Effector memory CD8-positive, alpha-beta T cell (primary cell): ENCODE data around the gene GAD2.

ENCODE experiments used
- ATAC-seq: fragments of 150-1000 bp; cut with Tn5 transposase; replicated peaks from 2 replicates; pipeline ENCODE4 v1.10.0; 2021; ENCODE audit warnings: mild to moderate bottlenecking, moderate library complexity
- DNase-seq, 3 experiments: peaks; one replicate each; pipeline ENCODE4 v3.0.0; 2021
- H3K27ac Mint-ChIP-seq, 2 donors: one replicate each; pipeline ENCODE4 v1.8.0; 2022; ENCODE audit warnings: mild to moderate bottlenecking in 2 of 2, mixed read lengths in 2 of 2, moderate library complexity in 2 of 2
- H3K27me3 Mint-ChIP-seq, 2 donors: one replicate each; pipeline ENCODE4 v1.8.0; 2022; ENCODE audit warnings: mixed read lengths in 2 of 2
- H3K36me3 Mint-ChIP-seq: one replicate; pipeline ENCODE4 v1.8.0; 2022; ENCODE audit warnings: mild to moderate bottlenecking, moderate library complexity, mixed read lengths; ENCODE audit not compliant: insufficient read depth
- H3K4me1 Mint-ChIP-seq, 2 donors: one replicate each; pipeline ENCODE4 v1.8.0; 2022; ENCODE audit warnings: low read depth in 2 of 2, mixed read lengths in 2 of 2
- H3K4me3 Mint-ChIP-seq, 2 donors: one replicate each; pipeline ENCODE4 v1.8.0; 2022; ENCODE audit warnings: mild to moderate bottlenecking in 2 of 2, mixed read lengths in 2 of 2, moderate library complexity in 2 of 2
- H3K9me3 Mint-ChIP-seq, 2 donors: one replicate each; pipeline ENCODE4 v1.8.0; 2022; ENCODE audit warnings: mixed read lengths in 2 of 2

The GAD2 gene

DNA sequence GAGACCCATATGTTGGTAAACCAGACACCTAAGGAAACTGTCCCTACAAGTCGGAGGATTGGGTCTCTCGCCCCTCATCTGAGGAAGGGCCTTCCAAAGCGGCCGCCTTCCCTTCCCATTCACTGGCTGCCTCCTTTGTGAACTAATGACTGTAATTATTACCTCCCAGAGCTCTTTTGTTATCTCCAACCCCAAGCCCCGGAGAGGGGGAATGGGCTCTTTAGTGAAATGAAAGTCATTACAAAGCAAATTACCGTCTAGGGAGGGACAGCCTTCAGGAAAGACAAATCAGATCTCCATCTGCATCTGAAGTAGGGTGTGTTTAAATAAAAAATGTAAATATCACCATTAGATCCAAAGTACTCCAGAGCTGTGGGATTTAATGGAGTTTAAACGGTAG is 2.6 kb upstream of the GAD2 start:
- Mint-ChIP-seq H3K27ac (no peak overlapping the region), H3K9me3 (no peaks in the 10 kb centered on the region), H3K36me3 (no peaks in the 10 kb centered on the region), H3K27me3 (peaks cover 70 to 76% of the 10 kb centered on the region in 2 donors), H3K4me3 (no peak overlapping the region), H3K4me1 (peaks cover 15 to 16% of the 10 kb centered on the region in 2 donors)
- DNase-seq, result no peak
- no peak for ATAC-seq

DNA sequence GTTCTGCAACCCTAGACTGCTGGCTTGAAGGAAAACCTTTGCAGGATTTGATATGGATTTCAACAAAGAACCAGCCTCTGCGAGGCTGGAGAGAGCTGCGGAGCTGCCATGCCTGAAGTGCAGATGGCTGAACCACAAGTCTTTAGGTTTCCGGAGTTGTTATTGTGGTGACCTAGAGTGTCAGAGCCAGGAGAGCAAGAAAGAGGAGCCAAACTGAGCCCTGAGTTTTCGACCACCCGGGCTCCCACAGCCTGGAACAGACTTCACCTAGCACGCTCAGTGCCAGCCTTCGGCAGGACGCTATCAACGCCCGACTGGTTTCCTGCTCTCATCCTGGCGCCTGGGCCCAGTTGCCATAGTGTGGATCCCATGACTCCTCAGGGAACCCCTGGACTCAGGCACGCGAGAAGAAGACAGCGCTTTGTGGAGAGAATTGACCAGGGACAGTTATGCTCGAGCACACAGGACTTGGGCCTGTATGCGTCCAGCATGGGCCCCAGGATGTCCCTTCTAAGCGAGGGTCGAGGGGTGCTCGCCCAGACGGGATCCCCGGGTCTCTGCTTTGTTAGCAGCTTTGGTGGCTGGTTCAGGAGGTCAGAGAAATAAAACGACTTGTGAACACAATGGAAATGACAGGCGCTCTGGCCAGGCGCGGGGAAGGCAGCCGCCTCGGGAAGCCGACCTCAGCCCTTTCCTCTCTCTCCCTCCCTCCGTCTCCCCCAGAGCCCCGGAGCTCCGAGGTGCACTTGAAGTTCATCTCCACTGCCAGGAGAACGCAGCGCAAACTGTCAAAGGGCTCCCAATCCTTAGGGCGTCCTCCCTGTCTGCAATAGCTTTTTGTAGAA is 1.8 kb upstream of the GAD2 start:
- Mint-ChIP-seq H3K36me3 (no peaks in the 10 kb centered on the region), H3K27ac (no peak overlapping the region), H3K9me3 (no peaks in the 10 kb centered on the region), H3K27me3 (peaks cover 77 to 83% of the 10 kb centered on the region in 2 donors), H3K4me1 (peaks cover 15 to 16% of the 10 kb centered on the region in 2 donors), H3K4me3 (peak overlapping the region; percentile 59)
- no peak for DNase-seq
- ATAC-seq, result no peak

DNA sequence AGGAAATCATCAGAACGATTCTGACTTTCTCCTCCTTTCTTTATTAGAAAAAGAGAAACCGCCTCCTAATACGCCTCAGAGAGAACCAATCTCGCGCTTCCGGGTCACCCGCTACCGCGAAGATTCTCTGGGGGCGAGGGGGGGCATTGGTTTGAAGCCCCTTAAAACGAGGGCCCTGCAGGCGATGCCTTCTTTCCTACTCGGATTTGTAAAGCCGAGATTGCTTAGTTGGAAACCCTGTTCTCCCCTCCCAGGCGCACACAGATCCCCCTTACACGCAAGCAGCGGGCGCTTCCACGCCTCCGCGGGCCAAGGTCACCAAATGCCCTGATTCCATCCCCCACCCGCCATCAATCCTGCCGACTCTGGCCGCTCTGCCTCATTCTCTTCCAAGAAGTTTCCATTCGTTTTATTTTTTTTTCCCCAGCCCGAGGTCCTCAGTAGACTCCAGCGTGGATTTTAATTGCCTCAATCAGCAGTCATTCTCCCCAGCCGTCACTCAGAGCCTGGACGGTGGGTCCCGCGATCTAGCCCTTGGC is 1.1 kb upstream of the GAD2 start:
- peaks cover 15 to 16% of the 10 kb centered on the region in 2 donors for H3K4me1 Mint-ChIP-seq
- H3K9me3 Mint-ChIP-seq, result no peaks in the 10 kb centered on the region
- H3K4me3 Mint-ChIP-seq, result peak overlapping the region; percentile 59
- peaks cover 84 to 90% of the 10 kb centered on the region in 2 donors for H3K27me3 Mint-ChIP-seq
- no peak overlapping the region for H3K27ac Mint-ChIP-seq
- DNase-seq (no peak), ATAC-seq (no peak)
- no peaks in the 10 kb centered on the region for H3K36me3 Mint-ChIP-seq

DNA sequence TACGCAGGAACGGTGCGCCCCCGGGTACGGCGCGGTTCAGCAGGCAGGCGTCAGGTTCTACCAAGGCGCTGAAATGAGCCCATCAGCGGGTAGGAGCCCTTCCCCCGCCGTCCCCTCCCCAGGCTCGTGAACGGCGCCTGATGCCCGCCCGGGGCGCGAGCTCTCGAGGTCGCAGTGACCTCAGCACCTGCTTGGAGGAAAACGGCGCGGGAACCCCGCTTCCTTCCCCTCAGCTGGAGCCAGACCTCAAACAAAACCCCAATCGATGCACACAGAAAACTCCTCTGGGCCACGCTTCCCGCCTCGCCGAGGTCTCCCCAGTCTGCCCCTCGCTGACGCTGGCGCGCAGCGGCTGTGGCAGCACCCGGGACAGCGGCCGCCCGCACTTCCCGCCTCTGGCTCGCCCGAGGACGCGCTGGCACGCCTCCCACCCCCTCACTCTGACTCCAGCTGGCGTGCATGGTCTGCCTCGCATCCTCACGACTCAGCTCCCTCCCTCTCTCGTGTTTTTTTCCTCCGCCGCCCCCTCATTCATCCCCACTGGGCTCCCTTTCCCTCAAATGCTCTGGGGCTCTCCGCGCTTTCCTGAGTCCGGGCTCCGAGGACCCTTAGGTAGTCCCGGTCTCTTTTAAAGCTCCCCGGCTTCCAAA is 514 bp upstream of the GAD2 start:
- ATAC-seq (no peak), DNase-seq (no peak)
- H3K4me3 Mint-ChIP-seq, result peak overlapping the region; percentile 59
- no peak overlapping the region for H3K27ac Mint-ChIP-seq
- peaks cover 15 to 16% of the 10 kb centered on the region in 2 donors for H3K4me1 Mint-ChIP-seq
- no peaks in the 10 kb centered on the region for H3K9me3 Mint-ChIP-seq
- no peaks in the 10 kb centered on the region for H3K36me3 Mint-ChIP-seq
- H3K27me3 Mint-ChIP-seq, result peaks cover 90 to 96% of the 10 kb centered on the region in 2 donors

DNA sequence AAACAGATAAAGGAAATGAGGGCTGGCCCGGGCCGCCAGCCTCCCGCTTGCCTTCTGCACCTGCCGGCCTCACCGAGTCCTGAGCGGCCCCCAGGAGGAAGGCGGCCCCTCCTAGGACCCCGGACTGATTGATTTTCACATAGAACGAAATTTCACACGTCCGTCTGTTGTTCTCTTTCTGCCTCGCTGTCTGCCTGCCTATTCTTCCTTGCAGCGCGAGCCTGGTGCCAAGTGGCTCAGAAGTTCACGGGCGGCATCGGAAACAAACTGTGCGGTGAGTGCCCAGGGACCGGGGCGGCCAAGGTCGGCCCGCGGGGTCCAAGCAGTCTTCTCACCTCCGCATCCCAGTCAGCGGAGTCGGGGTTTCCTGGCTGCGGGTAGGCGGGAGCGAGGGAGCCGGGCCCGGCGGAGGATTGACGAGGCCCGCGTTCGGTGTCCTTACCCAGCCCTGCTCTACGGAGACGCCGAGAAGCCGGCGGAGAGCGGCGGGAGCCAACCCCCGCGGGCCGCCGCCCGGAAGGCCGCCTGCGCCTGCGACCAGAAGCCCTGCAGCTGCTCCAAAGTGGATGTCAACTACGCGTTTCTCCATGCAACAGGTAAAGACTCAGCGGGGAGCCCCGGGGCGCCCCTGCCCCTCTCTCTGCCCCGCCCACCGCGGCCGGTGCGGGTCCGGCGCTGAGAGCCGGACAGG is 967 bp downstream of the GAD2 start:
- peak overlapping the region in 1 of 2 donors; percentile 33 for H3K4me3 Mint-ChIP-seq
- H3K27me3 Mint-ChIP-seq, result peaks cover 93 to 100% of the 10 kb centered on the region in 2 donors
- no peak overlapping the region for H3K27ac Mint-ChIP-seq
- H3K36me3 Mint-ChIP-seq, result no peaks in the 10 kb centered on the region
- H3K9me3 Mint-ChIP-seq, result no peaks in the 10 kb centered on the region
- ATAC-seq (no peak), DNase-seq (no peak)
- H3K4me1 Mint-ChIP-seq, result peaks cover 15 to 16% of the 10 kb centered on the region in 2 donors

DNA sequence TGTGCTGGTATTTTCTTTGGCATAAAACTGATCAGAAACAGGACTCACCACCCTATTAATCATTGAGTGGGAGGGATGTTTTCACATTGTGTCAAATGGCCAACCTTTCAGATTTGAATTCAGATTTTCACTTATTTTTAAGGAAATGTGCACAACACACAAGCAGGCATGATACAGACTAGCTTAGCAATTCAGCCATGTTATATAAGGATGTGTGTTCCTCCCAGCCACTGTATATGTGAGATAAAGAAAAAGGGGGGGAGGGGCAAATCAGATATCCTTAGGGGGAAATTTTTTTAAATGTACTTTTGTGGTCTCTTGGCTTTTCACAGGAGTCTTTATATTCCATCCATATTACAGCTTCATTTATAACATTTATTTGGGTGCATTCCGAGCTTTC is 3.1 kb downstream of the GAD2 start:
- Mint-ChIP-seq H3K27me3 (peaks cover 93 to 94% of the 10 kb centered on the region in 2 donors), H3K27ac (no peak overlapping the region), H3K4me3 (no peak overlapping the region), H3K4me1 (peaks cover 15 to 16% of the 10 kb centered on the region in 2 donors), H3K36me3 (no peaks in the 10 kb centered on the region), H3K9me3 (no peaks in the 10 kb centered on the region)
- no peak for ATAC-seq
- DNase-seq, result no peak

DNA sequence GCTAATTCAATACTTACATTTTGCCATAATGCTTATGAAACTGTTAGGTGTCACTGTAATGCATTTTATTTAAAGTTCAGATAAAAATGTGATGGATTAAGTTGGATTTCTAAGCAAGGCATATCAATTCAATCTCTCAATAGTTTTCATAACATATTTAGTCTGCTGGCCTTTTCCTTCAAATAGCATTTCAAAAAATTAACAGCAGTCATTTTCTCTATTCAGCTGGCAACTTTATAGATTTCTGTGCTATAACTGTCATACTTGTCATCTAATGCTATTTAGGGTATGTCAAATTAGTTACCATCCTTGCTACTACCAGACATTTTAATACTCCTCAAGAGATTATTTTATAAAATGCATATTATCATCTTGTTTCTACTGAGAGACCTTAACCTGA is 4.3 kb downstream of the GAD2 start:
- DNase-seq, result no peak
- no peaks in the 10 kb centered on the region for H3K36me3 Mint-ChIP-seq
- peaks cover 92 to 94% of the 10 kb centered on the region in 2 donors for H3K27me3 Mint-ChIP-seq
- no peak overlapping the region for H3K27ac Mint-ChIP-seq
- peaks cover 7 to 8% of the 10 kb centered on the region in 2 donors for H3K4me1 Mint-ChIP-seq
- ATAC-seq, result no peak
- no peak overlapping the region for H3K4me3 Mint-ChIP-seq
- no peaks in the 10 kb centered on the region for H3K9me3 Mint-ChIP-seq

DNA sequence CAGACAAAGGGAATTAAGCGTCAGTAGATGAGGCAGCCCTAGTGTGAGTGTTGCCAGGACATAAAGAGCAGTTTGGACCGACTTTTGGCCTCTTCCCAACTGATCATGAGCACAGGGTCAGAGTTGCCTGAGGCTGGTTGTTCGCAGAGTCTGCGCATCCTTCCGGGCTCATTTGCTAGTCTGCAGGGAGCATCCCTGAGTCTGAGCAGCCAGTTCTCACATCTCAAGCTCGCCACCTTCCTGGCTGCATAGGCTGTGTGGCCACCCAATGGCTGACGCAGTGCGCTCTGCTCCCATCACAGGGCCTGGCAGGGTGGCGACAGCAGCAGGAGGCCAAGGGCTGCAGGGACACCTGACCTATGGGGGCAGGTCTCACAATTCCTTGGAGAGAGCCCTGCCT is 5.0 kb downstream of the GAD2 start:
- Mint-ChIP-seq H3K4me1 (peaks cover 4% of the 10 kb centered on the region in 2 donors), H3K27ac (no peak overlapping the region), H3K9me3 (no peaks in the 10 kb centered on the region), H3K4me3 (no peak overlapping the region), H3K27me3 (peaks cover 92 to 94% of the 10 kb centered on the region in 2 donors), H3K36me3 (no peaks in the 10 kb centered on the region)
- no peak for ATAC-seq
- no peak for DNase-seq

DNA sequence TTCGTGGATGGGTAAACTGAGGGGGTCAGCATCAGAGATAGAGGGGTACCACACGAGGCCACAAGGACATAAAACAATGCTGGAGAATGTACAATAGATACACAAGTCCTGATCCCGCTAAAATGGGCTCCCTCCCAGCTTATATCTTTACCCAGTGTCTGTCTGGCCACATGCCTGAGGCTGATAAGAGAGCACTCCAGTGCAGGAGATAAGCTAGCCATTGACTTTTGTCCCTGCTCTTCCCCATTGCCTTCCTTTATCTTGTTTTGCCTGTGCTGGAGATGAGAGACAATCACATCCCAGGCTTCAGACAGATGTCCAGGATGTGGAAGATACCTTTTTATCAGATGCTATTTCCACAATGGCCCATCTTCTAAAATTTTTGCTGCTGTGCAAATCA is 6.0 kb downstream of the GAD2 start:
- Mint-ChIP-seq H3K4me1 (no peaks in the 10 kb centered on the region), H3K36me3 (no peaks in the 10 kb centered on the region), H3K27me3 (peaks cover 83 to 92% of the 10 kb centered on the region in 2 donors), H3K9me3 (no peaks in the 10 kb centered on the region), H3K27ac (no peak overlapping the region), H3K4me3 (no peak overlapping the region)
- ATAC-seq (no peak), DNase-seq (no peak)

DNA sequence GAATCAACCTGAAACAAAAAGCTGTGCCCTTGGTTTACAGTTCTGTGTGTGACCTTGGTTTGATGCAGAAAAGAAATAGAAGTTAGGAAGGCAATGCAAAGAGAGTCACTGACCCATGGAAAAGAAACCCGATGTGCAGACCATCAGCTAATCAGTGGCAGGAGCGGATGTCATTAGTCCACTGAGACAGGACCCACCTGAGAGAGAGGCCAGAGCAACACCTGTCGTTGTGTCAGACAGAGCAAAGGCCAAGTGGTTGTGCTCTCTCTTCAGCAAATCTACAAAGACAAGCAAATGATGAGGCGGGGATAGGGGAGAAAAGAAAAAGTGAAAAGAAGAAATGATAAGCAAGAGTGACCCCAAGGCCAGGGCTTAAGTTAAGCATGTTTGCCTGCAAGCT is 8.7 kb downstream of the GAD2 start:
- no peak for ATAC-seq
- DNase-seq, result no peak
- no peak overlapping the region for H3K27ac Mint-ChIP-seq
- no peaks in the 10 kb centered on the region for H3K9me3 Mint-ChIP-seq
- H3K4me1 Mint-ChIP-seq, result no peaks in the 10 kb centered on the region
- H3K36me3 Mint-ChIP-seq, result no peaks in the 10 kb centered on the region
- peaks cover 67 to 85% of the 10 kb centered on the region in 2 donors for H3K27me3 Mint-ChIP-seq
- H3K4me3 Mint-ChIP-seq, result no peak overlapping the region

DNA sequence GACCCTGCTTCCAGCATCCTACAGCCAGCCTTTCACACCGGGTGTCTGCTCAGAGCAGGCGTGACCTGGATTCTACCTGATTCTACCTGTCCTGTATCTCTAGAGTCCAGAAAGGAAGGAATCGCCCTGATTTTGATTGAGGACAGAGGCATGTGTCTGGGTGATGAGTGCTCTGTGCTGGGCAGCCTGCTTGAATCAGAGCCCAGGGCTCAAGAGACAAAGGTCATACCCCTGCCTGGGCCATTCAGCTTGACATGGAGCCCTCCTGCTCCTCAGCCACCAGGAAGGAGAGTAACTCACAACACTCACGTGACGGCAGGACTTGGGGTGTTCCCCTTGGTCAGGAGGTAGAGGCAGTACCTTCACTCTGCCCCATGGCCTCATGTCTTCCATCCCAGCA is 11.2 kb downstream of the GAD2 start:
- Mint-ChIP-seq H3K27me3 (peaks cover 48 to 73% of the 10 kb centered on the region in 2 donors), H3K4me3 (no peak overlapping the region), H3K27ac (no peak overlapping the region), H3K9me3 (no peaks in the 10 kb centered on the region), H3K36me3 (no peaks in the 10 kb centered on the region), H3K4me1 (no peaks in the 10 kb centered on the region)
- no peak for DNase-seq
- no peak for ATAC-seq

DNA sequence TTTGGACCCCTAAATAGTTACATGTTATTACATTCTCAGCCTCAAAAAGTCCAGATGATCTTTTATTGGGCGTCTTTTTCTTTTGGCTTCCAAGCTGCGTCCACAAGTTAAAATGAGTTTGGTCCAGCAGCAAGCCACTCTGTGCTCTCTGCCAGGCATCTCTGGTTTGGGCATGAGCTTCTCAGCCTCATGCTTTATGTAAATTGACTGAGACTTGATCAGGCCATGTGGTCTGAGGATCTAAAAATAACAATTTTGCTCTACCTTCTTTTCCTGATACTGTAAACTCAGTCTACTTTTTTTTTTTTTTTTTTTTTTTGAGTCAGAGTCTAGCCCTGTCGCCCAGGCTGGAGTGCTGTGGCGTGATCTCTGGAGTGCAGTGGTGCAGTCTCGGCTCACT is 15.6 kb downstream of the GAD2 start:
- no peak overlapping the region for H3K27ac Mint-ChIP-seq
- H3K4me3 Mint-ChIP-seq, result no peak overlapping the region
- no peaks in the 10 kb centered on the region for H3K4me1 Mint-ChIP-seq
- DNase-seq (no peak), ATAC-seq (no peak)
- peaks cover 36 to 75% of the 10 kb centered on the region in 2 donors for H3K27me3 Mint-ChIP-seq
- H3K36me3 Mint-ChIP-seq, result no peaks in the 10 kb centered on the region
- H3K9me3 Mint-ChIP-seq, result no peaks in the 10 kb centered on the region

DNA sequence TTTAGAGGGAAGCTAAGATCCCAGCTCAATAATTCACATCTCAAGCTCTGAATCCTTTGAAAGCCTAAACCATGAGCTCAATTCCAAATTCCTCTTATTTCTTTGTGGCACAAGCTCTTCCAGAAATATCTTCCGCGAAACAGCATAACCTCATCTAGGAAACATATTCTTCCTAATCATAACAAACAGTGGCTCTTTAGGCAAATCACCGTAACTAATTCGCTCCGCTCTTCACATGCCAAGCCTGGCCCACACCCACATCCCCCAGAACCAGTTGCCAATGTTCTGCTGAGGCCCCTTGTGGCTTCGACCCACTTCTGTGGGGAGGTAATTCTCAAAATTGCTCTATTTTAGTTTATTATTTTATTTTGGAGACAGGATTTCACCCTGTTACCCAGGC is 19.2 kb downstream of the GAD2 start:
- ATAC-seq (no peak), DNase-seq (no peak)
- H3K27ac Mint-ChIP-seq, result no peak overlapping the region
- H3K36me3 Mint-ChIP-seq, result no peaks in the 10 kb centered on the region
- H3K4me3 Mint-ChIP-seq, result no peak overlapping the region
- no peaks in the 10 kb centered on the region for H3K9me3 Mint-ChIP-seq
- peaks cover 43 to 81% of the 10 kb centered on the region in 2 donors for H3K27me3 Mint-ChIP-seq
- no peaks in the 10 kb centered on the region for H3K4me1 Mint-ChIP-seq
